Measurements from ENCODE around the gene COX7A2.
A peak's percentile ranks its signal among the peaks of the same experiment; 100 is the strongest.

Gene COX7A2

DNA sequence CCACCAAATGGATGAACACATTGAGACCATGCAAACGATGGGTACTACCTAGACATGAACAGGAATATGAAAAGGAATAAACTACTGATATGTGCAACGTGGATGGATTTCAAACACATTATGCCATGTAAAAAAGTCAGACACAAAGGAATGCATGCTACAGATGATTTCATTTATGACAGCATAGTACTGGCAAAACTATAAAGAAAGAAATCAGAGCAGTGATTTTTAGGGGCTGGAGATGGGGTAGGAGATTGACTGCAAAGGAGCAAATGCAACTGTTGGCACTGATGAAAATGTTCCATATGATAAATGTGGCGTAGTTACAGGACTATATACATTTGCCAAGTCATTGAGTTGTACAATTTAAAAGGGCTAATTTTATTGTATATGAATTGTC lies 24.3 kb downstream of the COX7A2 start:
- no peak for DNase-seq

DNA sequence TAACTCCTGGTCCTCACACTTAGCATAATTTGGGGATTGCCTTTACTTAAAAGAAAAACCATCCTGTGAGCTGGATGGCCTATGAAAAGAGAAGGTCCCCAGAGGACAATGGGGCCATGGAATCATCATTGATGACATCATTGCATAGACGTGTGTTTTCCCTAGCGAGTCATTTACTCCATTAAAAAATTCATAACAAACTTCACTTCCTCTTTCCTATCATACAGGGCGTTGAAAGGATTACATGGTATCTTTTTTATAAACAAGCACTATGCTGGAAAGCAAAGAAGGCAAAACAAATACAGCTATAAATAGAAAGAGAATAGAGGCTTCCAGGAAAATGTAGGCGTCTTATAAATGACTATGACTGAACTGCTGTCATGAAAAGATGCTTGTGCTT lies 26.4 kb downstream of the COX7A2 start:
- no peak for DNase-seq

DNA sequence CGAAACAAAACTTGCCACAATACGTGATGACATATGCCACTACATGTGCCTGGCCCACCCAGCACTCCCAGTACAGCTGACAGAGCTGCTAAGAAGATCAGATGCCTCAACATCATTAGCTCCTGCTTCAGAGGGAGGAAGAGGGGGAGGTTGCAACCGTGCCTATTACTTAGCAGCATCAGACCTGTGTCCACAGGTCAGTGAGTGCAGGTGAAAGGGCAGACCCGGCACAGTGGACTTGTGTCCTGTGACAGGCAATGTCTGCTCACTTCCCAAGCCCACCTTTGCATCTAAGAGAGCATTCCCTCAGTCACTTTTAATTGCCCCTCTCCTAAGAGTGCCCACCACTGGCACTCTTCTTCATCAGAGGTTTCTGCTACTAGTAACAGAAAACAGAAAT lies 28.3 kb downstream of the COX7A2 start:
- no peak for DNase-seq

DNA sequence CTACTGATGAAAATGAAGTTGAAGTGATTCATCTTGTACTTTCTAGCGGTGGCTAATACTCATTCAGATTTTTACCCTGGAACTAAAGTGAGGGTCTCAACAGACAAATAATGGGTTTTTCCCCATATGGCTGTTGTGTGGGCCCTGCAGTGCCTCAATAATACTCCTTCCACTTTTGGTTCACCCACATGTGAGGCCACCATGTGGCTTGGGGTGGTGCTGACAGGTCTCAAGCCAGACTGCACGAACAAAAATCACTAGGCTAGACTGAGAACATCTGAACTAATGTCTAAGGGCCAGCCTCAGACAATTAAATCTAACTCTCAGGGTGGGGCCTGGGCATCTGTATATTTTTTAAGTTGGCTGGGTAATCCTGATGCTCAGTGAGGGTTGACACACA lies 29.9 kb downstream of the COX7A2 start:
- DNase-seq = no peak

DNA sequence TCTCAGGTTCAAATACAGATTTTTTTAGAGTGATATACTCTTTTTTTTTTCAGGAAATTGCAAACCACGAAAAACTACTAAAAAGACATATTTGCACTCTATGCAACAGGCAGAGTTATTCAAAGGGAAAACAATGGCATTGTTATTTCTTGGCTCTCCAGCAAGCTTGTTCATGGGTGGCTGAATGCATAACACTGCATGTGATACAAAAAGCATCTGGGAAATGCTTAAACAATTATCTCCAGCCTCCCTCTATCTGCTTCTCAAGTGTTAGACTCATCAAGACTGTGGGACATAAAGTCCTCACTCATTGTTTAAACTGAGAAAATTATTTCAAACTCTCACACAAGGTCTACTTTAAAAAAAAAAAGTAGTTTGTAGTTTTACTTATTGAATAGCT lies 30.5 kb downstream of the COX7A2 start:
- no peak for DNase-seq

DNA sequence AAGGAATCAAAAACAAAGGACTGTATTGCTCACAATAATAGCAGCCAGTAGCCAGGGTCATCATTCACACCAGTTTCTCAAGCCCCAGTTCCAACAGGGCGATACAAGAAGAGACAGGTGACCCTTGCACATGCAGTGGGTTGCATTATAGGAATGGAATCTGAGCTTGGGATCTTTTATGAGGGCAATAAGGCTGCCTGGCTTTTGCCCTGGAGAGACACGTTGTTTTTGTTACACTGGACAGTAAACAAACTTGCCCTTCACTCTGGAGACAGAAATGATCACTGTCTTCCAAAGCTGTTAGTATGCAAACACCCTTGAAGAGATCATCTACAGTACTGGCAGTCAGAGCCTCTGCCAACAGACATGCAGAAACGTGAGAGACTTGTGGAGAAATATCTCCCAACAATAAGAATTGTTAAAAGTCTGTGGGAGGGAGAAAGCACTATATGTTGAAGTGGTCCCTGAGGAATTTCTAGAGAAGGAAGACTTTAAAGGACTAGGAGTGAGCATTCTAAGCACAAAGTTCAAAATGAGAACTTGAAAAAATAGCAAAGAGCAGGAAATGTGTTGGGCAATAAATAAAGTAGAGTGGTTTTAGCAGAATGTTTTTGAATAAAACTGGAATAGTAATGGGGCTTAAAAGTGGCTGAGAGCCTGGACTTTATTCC lies 31.5 kb downstream of the COX7A2 start:
- no peak for DNase-seq

DNA sequence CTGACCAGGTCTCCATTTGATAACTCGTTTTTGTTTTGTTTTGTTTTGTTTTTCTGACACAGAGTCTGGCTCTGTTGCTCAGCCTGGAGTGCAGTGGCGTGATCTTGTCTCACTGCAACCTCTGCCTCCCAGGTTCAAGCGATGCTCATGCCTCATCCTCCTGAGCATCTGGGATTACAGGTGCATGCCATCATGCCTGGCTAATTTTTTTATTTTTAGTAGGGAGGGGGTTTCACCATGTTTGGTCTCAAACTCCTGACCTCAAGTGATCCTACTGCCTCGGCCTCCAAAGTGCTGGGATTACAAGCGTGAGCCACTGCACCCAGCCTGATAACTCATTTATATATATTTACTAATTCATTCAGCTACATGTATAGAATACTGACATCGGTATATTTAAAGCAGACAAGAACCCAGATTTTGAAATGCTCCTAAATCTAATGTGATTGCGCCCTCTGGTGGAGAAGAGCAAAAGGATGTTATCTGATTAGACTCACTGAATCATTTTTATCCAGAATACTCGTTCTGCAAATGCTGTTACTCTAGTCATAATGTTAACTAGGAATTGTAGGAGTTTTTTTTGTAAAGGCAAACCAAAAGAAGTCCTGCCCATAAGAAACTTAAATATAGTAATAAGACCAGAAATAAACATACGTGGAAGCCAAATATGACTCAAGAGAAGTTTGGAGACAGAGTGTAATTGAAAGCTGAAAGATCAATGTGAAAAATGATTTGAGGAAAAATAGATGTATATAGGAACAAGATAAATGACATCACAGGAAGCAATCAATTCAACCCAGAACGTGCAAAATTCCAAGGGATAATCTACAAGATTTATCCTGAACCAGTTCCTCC lies 32.5 kb downstream of the COX7A2 start:
- DNase-seq = peak; percentile 28

DNA sequence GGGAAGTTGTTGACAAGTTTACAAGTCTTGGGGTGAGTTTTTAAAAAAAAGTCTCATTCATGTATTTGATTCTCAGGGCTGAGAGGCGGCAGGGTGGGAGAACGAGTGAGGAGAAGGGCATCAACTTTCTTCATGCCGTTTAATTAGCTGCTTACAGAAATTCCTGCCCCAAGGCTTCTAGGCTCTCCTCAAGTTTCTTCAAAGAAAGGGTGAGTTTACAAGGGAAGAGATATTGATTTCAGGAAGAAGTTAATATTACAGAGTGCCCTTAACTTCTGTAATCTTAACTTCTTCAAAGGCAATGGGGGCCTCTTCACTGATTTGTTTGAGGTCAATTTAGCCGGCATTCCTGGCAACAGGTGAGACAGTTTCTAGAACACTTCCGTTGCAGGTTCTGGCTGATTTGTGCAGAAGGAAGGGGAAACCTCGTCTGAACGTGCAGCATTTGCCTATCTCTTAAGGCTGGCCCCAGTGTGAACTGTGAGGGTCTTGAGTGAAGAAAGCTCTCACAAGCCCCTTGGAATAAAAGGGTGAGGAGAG lies 34.3 kb downstream of the COX7A2 start:
- no peak for DNase-seq

DNA sequence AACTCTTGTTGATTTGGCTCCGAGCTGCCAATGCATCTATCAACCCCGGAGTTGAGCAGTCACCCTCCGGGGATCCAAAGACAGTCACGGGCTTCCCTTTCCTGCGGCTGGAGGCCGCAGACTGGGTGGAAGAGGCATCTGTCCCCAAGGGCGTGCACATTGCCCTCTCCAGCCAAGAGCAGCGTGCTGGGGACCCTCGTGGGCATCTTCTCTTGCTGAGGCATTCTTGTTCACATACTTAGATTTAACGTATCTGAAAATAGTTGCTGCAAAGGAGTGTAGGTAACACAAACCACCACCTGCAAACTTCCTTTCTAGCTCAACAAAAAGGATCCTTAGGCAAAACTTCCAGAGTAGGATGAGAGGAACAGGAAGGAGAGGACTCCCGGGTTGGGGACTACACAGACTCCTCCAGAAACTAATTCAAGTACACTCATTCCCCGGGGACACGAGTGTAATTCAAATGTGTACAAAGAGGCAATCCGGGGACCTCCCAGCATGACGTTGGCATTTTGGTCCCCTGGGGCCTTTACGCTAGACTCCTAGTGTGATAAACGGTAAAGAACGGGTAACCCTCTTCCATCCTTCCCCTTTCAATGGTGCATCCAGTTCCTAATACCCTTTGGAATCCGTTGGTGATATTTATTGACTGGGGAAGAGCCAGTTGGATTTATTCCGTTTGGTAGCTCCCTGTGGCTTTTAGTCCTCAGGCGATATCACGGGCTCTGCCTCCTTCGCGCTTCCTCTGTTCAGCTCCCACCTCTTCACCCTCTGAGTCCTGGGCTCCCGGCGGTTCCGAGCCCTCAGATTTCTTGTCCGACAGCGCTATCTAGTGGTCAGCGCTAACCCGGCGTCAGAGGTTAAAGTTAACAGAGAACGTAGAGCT lies 35.1 kb downstream of the COX7A2 start:
- DNase-seq = peak; percentile 29

DNA sequence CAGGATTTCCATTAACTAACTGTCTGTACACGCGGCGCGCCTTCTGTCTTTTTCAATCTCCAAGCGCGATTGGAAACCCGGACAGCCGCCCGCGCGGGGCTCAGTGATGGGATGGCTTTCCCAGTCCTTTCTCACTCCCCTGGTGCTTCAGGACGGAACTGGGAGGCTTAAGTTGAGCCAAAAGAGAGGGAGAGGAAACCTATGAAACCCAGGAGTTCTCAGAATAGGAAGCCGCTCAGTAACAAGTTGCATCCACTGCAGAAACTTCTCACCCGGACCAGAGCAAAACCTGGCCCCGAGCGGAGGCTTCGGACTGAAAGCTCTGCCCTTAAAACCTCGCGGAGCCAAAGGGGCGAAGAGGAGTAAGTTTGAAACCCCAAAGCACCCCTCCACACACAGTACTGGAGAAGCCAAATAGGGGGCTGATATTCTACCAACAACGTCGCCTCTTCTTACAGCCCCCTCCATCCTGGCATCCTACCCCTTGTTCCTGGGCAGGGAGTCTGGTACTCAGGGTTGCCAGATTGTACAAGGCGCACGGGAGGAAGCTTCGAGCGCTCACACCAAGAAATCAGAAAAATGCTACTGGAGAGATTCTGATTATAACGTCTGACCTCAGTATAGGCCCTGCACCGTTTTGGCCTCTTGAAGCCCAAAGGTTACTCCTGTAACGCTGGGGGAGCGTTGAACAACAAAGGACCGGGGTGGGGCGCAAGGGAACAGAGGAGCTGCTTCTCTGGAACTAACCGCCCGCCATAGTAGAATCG lies 36.8 kb downstream of the COX7A2 start:
- DNase-seq = no peak

DNA sequence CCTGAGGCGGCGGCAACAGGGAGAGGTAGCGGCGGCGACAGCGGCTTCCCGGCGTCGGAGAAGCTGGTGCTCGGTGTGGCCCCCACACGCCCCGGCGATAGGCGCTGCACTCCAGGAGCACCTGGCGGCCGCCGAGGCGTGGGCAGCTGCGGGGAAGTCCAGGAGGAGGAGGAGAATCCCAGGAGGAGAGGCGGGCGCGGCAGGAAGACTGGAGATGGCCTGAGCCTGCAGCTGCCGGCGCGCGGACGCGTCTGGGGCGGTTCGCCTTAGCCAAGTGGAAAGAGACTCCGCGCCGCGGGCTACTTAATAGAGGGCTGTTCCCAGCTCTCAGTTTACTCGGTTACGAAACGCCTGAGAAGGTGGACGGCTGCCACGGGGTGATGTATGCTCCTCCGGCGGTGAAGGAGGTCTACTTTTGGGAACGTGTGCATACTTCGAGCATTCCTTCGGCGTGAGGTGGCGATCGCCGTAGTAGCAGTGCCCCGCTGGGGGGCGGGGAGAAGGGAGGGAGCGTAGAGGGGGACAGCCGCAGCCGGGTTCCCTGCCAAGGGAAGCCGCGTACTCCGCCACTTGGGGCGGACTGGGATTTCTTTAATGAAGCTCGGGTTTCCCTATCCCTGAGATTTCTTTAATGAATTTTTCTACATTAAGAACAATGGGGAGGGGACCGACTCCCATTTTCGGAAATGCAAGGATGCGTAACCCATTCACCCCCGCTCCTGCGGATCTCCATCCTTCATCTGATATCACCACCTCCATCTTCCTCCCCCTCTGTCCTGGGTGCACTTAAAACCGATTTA lies 37.6 kb downstream of the COX7A2 start, which contains the start of gene COL12A1:
Gene COL12A1 (minus strand): TSS at position 278 of the 800 bp plus-strand sequence. CDS start 3,261 bp downstream, outside the sequence.
- DNase-seq = no peak

DNA sequence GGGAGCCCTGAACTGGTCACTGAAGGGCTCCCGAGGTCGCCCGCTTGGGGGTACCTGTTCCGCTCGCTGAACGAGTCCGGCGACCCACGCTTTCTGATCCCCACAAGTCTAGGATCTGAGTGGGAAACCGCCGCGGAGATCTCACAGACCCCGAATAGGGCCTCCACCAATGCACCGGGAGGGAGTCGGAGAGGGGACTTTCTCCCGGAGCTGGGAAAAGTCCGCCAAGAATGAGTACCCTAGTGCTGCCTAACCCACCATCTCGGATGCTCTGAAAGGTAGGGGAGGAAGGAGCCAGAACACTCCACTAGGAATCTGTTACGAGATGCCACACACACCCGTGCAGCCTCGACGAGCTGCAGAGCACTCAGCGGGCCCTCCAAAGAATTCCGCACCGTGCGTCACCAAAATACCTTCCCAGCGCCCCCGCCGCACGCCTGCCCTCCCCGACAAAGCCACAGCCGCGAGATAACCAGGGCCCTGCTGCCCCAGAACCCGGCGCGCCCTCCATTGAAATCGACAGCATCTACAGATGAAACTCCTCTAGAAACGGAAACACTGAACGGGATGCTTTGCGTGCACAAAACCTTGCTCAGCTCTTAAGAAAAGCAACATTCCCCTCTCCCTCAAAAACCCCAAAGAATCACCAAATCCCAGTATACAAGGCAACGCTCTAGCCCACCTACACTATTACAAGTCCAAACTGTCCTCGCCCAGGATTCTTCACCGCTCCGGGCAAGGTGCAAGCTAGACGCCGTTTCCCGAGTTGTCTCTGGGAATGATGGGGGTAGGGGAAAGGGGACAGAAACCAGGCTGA lies 38.4 kb downstream of the COX7A2 start:
- DNase-seq = no peak

DNA sequence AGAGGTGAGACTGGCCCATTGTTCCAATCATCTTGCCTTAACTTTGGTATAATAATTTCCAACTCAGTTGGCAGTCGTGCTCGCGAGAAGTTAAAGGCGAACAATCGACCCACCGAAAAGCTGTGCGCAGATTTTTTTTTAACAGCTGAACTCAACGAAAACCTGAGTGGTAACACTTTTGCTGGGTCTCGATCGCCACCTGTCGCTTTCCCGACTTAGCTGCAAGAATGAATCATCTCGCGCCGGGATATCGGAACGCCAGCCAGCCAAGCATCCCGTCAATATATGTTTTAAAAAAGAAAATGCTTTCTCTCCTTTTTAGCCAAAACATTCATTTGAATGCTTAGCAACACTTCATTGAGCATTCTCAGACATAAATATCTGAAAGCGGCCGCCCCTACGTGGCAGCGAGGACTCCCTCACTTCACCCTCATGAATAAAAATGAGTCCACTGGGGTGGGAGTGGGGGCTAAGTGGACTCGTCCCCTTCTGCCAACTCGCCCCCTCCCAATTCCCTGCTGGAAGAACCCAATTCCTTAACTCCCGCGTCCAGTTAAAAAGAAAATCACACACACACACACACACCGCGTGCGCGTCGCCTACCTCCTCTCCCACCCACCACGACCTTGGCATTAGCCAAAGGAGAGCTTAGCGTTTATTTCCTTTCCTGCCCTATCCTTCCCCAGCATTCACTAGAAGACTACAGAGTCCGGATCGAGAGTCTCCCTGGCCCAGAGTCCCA lies 39.2 kb downstream of the COX7A2 start:
- peak; percentile 20 for DNase-seq

DNA sequence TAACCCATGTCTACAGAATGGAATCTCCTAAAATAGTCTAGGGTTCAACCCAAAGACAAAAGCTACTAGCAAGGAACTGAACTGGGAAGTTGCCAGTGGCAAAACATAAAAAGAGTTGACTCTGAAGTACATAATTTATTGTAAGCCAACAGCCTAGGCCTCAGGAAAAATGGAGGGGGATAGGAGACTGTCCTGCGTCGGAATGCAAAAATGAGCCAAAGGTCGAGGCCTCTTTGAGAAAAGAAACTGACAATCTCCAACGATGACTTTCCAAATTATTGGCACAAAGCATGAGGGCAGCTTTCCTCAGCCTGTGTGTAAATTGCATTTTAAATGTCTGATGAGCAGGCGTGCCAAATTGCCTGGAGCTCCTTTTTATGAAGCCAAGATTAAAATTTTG lies 39.9 kb downstream of the COX7A2 start:
- no peak for DNase-seq

DNA sequence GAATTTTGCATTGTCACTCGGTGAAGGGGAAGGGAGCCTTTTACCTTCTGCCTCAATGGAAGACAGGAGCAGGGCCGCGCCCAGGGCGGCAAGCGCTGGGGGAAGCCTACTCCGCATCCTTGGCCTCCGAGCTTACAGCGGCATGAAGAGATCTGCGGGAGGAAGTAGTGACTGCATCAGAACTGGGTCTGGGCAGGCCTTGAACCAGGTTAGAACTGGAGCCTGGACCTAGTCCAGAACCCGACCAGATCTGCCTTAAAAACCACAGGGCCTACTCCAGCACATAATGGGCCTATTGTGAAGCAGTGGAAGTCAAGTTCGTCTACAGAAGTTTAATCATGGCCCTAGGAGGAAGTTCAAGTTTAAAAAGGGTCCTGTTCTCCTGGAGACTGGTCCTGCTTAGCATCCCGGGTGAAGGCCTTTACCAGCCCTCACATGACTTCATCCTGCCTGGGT lies 40.9 kb downstream of the COX7A2 start:
- DNase-seq = no peak

DNA sequence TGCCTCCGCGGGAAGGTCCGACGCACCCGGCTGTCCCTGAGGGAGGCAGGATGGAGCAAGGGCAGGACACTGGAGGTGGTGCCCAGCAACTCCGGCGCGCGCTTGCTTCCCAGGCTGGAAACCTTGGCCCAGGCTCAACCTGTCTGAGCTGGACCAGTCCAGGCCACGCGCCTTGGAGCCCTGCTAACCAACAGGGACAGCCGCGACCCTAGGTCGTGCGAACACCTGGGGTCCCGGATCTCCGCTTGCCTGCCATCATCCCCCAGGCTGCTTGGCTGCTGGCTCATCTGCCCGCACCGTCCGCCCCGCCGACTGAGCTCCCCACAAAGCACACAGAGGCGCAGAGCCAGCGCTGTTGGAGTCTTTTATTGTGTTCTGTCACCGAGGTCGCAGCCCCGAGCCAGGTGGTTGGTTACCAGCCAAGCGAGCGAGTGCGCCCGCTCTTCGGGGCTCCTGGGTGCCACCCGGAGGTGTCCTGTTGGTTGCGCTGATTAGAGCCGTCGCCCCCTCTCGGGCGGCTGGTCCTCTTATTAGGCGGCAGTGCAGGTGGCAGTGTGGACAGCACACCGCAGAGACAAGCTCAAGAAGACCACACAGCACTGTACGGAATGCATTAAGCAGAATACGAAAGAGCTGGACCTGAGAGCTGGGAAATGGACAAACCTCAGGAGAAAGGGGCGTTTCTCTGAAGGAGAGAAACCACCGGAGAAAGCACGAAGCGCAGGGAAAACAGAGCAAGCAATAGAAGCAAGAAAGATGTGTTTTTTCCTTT lies 41.5 kb downstream of the COX7A2 start:
- peak; percentile 10 for DNase-seq

DNA sequence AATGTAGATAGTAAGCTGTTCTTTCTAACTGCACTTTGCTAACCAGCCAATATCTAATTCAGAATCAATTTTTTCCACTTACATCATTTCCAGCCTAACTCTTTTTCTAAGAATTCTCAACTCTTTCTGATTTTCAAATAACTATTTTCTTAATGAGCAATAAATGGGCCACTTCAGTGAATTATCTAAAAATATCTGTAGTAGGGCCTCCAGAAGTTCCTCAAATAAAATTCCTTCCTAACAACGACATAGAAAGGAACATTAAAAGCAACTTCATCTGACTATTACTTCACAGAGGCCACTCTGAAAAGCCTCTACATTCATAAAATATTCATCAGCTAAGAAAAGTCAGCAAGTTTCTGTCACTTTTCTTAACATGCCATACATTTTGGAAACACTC lies 42.6 kb downstream of the COX7A2 start:
- DNase-seq = no peak

DNA sequence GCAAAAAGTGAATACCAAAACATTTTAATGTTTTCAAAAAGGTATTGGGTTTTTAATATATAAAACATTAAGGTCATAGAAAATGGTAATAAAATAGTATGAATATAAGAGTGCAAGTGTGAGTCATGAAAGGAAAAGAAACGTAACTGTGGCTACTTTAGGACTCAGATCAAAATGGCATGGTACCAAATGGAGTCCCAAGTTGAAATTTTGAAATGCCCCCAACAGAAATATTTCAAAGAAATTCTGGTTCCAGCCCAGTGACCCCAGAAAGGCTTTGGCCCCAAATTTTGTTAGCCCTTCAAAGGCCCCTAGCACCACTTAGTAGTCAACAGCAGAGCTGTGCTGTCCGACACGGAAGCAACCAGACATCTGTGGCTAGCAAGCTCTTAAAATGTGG lies 43.7 kb downstream of the COX7A2 start:
- DNase-seq = no peak
